Measurements from ENCODE around the gene COL8A1. TPM values are rescaled to one million over a fixed set of nuclear protein-coding genes. Genes with fewer than 3 reads are reported as not detected.

COL8A1 gene
- total and polyA plus RNA-seq, 10 of the 15 experiments (the other 5 are each of a cell fraction or from before 2014, with no cell fraction given) = 0.04 to 0.73 (median 0.10) TPM; not detected in 5

- FAIRE-seq (no peak), ATAC-seq (no peak), DNase-seq (ENCODE audit: low read depth, low spot score) (no peak)
- in situ Hi-C loops (cut with MboI) = loop anchor here (25.0 kb wide), 1 partner anchor 1153 kb away; no protein-coding TSS in a partner anchor
- Histone ChIP-seq H3K27ac (ENCODE audit: control insufficient read depth, insufficient read depth) (no peak overlapping the region), H4K20me1 (ENCODE audit: control insufficient read depth, insufficient read depth) (no peaks in the 10 kb centered on the region; the same call in 1 of the 2 replicates), H3K79me2 (ENCODE audit: control insufficient read depth, insufficient read depth, low read length) (no peaks in the 10 kb centered on the region), H3K4me3 (no peak overlapping the region), H3K4me2 (ENCODE audit: control insufficient read depth, insufficient read depth) (no peak overlapping the region), H3K27me3 (replicated peaks in 1 of 2; ENCODE audit: control insufficient read depth in 2 of 2, insufficient read depth in 2 of 2, low read length in 1 of 2) (no peaks in the 10 kb centered on the region), H2AFZ (ENCODE audit: control insufficient read depth, low read depth, low read length) (no peak overlapping the region), H3K4me1 (ENCODE audit: control insufficient read depth, insufficient read depth, low read length) (no peaks in the 10 kb centered on the region), H3K36me3 (ENCODE audit: control insufficient read depth in 2 of 2, insufficient read depth in 2 of 2, low read length in 1 of 2) (no peaks in the 10 kb centered on the region), H3K9ac (ENCODE audit: control insufficient read depth, insufficient read depth, low read length) (no peak overlapping the region), H3K9me3 (replicated peaks; ENCODE audit: control insufficient read depth, insufficient read depth, low read length) (no peaks in the 10 kb centered on the region)
- SMC1A ChIA-PET (ENCODE audit: uncharacterized antibody, unreplicated experiment) = interaction anchor here (1.0 kb wide), 1 partner anchor 11 kb away, joined by 3 read pairs; no protein-coding TSS in a partner anchor
- RAD21 ChIA-PET (ENCODE audit: unreplicated experiment) = interaction anchor here (0.6 kb wide), 1 partner anchor 25 kb away, joined by 4 read pairs; no protein-coding TSS in a partner anchor
- CTCF ChIA-PET = interaction anchor here (1.9 kb wide), 1 partner anchor 11 kb away, joined by 5 read pairs; no protein-coding TSS in a partner anchor
- WGBS (ENCODE audit: insufficient coverage, insufficient replicate concordance, low lambda C conversion rate, missing lambda C conversion rate) = 0% methylated on average over 2 of the region's 2 CpGs
- BruUV-seq (replicated peaks) = no TSS peak
- intact Hi-C loops (cut with micrococcal nuclease; ENCODE audit: unreplicated experiment) = no loop called here
- POLR2A ChIA-PET = no interaction called here
- TF ChIP-seq CTCF (IDR thresholded peaks at IDR 0.05 in 2 of 3, conservative IDR thresholded peaks at IDR 0.05 in 1 of 3; ENCODE audit: control insufficient read depth in 2 of 3, extremely low read depth in 1 of 3, insufficient read depth in 1 of 3, low read depth in 3 of 3, low read length in 3 of 3) (no peak), ZNF592 (IDR thresholded peaks at IDR 0.05) (no peak), HDGF (IDR thresholded peaks at IDR 0.05) (no peak), BACH1 (IDR thresholded peaks at IDR 0.05; ENCODE audit: borderline replicate concordance) (no peak), ATF2 (IDR thresholded peaks at IDR 0.05; ENCODE audit: low read length) (no peak), CREM (IDR thresholded peaks at IDR 0.05; ENCODE audit: low read depth) (no peak), PRDM15 (CRISPR knock-in tag; IDR thresholded peaks at IDR 0.05) (no peak), SMC3 (IDR thresholded peaks at IDR 0.05; ENCODE audit: borderline replicate concordance, low read length) (no peak), EGR1 (IDR thresholded peaks at IDR 0.05; ENCODE audit: borderline replicate concordance in 1 of 2, low read depth in 2 of 2, low read length in 2 of 2) (no peak), CREB1 (IDR thresholded peaks at IDR 0.05; ENCODE audit: low read depth) (no peak)
Observed at GRCh38 chr3:99765042-99765942, 126.9 kb downstream of the COL8A1 start.

Measured in GM12878 (cell line).